Measurements from ENCODE around the gene PNMA6E. TPM values are rescaled to one million over a fixed set of nuclear protein-coding genes. Genes with fewer than 3 reads are reported as not detected.

Gene PNMA6E
- total and polyA plus RNA-seq, 7 experiments from 2014 or later, result not detected

DNA sequence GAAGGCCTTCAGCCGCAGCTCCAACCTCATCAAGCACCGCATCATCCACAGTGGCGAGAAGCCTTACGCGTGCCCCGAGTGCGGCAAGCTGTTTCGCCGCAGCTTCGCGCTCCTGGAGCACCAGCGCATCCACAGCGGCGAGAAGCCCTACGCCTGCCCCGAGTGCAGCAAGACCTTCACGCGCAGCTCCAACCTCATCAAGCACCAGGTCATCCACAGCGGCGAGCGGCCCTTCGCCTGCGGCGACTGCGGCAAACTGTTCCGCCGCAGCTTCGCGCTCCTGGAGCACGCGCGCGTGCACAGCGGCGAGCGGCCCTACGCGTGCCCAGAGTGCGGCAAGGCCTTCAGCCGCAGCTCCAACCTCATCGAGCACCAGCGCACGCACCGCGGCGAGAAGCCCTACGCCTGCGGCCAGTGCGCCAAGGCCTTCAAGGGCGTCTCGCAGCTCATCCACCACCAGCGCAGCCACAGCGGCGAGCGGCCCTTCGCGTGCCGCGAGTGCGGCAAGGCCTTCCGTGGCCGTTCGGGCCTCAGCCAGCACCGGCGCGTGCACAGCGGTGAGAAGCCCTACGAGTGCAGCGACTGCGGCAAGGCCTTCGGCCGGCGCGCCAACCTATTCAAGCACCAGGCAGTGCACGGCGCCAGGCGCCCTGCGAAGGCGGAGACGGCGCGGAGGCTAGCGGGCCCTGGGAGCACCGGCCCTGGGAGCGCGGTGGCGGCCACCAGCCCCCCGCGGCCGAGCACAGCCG lies 19.9 kb upstream of the PNMA6E start:
- intact Hi-C loops (cut with micrococcal nuclease), result no loop called here
- Histone ChIP-seq H3K4me3 (ENCODE audit: low read length) (no peak overlapping the region), H3K9me3 (ENCODE audit: control insufficient read depth in 2 of 3, low read length in 3 of 3) (no peaks in the 10 kb centered on the region), H3K27ac (ENCODE audit: low read depth, low read length) (no peak overlapping the region), H3K36me3 (ENCODE audit: control insufficient read depth in 2 of 3, insufficient read depth in 3 of 3, low read length in 3 of 3) (no peaks in the 10 kb centered on the region), H3K27me3 (ENCODE audit: control insufficient read depth in 2 of 2, insufficient read depth in 2 of 2, low read length in 2 of 2) (no peaks in the 10 kb centered on the region), H3K4me1 (ENCODE audit: control insufficient read depth in 2 of 2, insufficient read depth in 2 of 2, low read length in 2 of 2) (no peaks in the 10 kb centered on the region)
- Mint-ChIP-seq H3K36me3 (peaks cover 0 to 6% (median 0%) of the 10 kb centered on the region in 5 donors), H3K27ac (no peak overlapping the region), H3K4me3 (no peak overlapping the region), H3K9me3 (no peaks in the 10 kb centered on the region), H3K27me3 (no peaks in the 10 kb centered on the region), H3K4me1 (no peaks in the 10 kb centered on the region)
- ATAC-seq (no peak), DNase-seq (no peak)
- ChIA-PET POLR2A (no interaction called here), CTCF (no interaction called here)

GRCh38 chrX:153417637-153418036 lies 16.5 kb upstream of the PNMA6E start:
- Mint-ChIP-seq H3K27me3 (no peaks in the 10 kb centered on the region), H3K27ac (no peak overlapping the region), H3K36me3 (peaks cover 0 to 6% (median 0%) of the 10 kb centered on the region in 5 donors), H3K9me3 (no peaks in the 10 kb centered on the region), H3K4me3 (no peak overlapping the region), H3K4me1 (peaks cover 0 to 4% (median 0%) of the 10 kb centered on the region in 7 donors)
- Histone ChIP-seq H3K9me3 (ENCODE audit: control insufficient read depth in 2 of 3, low read length in 3 of 3) (no peaks in the 10 kb centered on the region), H3K27ac (ENCODE audit: low read depth, low read length) (no peak overlapping the region), H3K27me3 (ENCODE audit: control insufficient read depth in 2 of 2, insufficient read depth in 2 of 2, low read length in 2 of 2) (no peaks in the 10 kb centered on the region), H3K4me1 (ENCODE audit: control insufficient read depth in 2 of 2, insufficient read depth in 2 of 2, low read length in 2 of 2) (no peaks in the 10 kb centered on the region), H3K36me3 (ENCODE audit: control insufficient read depth in 2 of 3, insufficient read depth in 3 of 3, low read length in 3 of 3) (no peaks in the 10 kb centered on the region), H3K4me3 (ENCODE audit: low read length) (no peak overlapping the region)
- no peak for DNase-seq
- intact Hi-C loops (cut with micrococcal nuclease), result no loop called here
- ChIA-PET CTCF (no interaction called here), POLR2A (no interaction called here)
- ATAC-seq, result no peak

DNA sequence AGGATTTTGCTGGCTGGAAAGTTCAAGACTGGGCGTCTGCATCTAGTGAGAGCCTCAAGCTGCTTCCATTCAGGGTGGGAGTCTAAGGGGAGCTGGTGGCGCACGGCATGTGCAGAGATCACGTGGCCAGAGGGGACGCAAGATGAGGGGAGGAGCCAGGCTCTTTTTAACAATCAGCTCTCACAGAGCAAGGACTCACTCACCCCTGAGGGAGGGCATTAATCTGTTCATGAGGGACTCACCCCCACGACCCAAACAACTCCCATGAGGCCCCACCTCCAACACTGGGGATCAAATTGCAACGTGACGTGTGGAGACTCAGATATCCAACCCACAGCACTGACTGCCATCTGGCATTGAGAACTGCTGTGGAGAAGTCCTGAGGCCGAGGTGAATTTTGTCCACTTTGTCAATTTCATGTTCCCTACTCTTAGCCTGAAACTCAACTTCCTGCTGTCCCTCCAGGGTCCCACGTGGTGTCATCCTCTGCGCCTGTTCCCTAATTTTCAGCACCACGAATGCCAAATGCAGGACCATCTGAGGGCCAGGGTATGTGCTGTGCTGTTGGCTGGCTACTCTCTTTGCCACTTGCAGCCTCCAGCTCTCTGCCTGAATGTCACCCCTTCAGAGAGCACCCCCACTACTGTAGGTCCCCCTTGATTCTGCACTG lies 15.8 kb upstream of the PNMA6E start:
- H3K36me3 ChIP-seq (ENCODE audit: control insufficient read depth in 2 of 3, insufficient read depth in 3 of 3, low read length in 3 of 3), result no peaks in the 10 kb centered on the region
- ATAC-seq, result no peak
- H3K27me3 Mint-ChIP-seq, result peaks cover 0 to 2% (median 0%) of the 10 kb centered on the region in 5 donors
- DNase-seq, result no peak
- peaks cover 0 to 10% (median 6%) of the 10 kb centered on the region in 7 donors for H3K4me1 Mint-ChIP-seq
- POLR2A ChIA-PET, result no interaction called here
- no peaks in the 10 kb centered on the region for H3K4me1 ChIP-seq (ENCODE audit: control insufficient read depth in 2 of 2, insufficient read depth in 2 of 2, low read length in 2 of 2)
- no peak overlapping the region for H3K27ac ChIP-seq (ENCODE audit: low read depth, low read length)
- H3K27me3 ChIP-seq (ENCODE audit: control insufficient read depth in 2 of 2, insufficient read depth in 2 of 2, low read length in 2 of 2), result no peaks in the 10 kb centered on the region
- H3K4me3 Mint-ChIP-seq, result no peak overlapping the region
- no peak overlapping the region for H3K27ac Mint-ChIP-seq
- intact Hi-C loops (cut with micrococcal nuclease), result no loop called here
- CTCF ChIA-PET, result interaction anchor here (0.7 kb wide), 1 partner anchor 92 kb away, joined by 3 read pairs; no protein-coding TSS in a partner anchor
- no peak overlapping the region for H3K4me3 ChIP-seq (ENCODE audit: low read length)
- H3K9me3 ChIP-seq (ENCODE audit: control insufficient read depth in 2 of 3, low read length in 3 of 3), result no peaks in the 10 kb centered on the region
- peaks cover 0 to 6% (median 0%) of the 10 kb centered on the region in 5 donors for H3K36me3 Mint-ChIP-seq
- H3K9me3 Mint-ChIP-seq, result no peaks in the 10 kb centered on the region

DNA sequence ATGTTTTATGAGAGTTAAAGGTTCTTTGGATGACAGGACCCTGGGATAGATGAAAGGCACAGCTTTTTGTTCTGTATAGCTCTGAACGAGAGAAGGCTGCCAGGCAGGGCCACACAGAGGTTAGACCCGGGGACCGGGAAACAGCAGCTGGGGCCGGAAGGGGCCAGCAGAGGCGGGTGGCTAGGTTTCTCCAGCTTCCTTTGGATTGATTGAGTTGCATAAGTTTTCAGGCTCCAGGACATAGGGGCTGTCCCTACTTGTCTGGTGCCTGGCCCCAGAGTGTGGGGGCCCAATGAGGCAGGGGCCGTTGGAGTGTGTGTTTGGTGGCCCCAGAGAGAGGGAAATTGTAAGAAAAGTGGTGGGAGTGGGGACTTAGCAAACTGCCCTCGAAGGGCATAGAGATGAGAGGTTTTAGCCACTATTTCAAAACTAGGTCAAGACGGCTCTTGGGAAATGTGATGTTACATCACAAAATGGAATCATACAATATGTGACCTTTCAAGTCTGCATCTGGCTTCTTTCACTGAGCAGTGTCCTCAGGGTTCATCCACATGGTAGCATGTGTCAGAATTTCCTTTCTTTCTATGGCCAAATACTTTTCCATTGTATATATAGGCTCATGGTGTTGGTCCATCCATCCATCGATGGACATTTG lies 13.8 kb upstream of the PNMA6E start:
- H3K4me1 ChIP-seq (ENCODE audit: control insufficient read depth in 2 of 2, insufficient read depth in 2 of 2, low read length in 2 of 2), result no peaks in the 10 kb centered on the region
- H3K36me3 ChIP-seq (ENCODE audit: control insufficient read depth in 2 of 3, insufficient read depth in 3 of 3, low read length in 3 of 3), result no peaks in the 10 kb centered on the region
- no peaks in the 10 kb centered on the region for H3K9me3 Mint-ChIP-seq
- ATAC-seq (no peak), DNase-seq (no peak)
- H3K4me3 ChIP-seq (ENCODE audit: low read length), result no peak overlapping the region
- peaks cover 0 to 3% (median 0%) of the 10 kb centered on the region in 5 donors for H3K27me3 Mint-ChIP-seq
- H3K27ac Mint-ChIP-seq, result no peak overlapping the region
- no peak overlapping the region for H3K4me3 Mint-ChIP-seq
- ChIA-PET CTCF (no interaction called here), POLR2A (no interaction called here)
- no peak overlapping the region for H3K27ac ChIP-seq (ENCODE audit: low read depth, low read length)
- intact Hi-C loops (cut with micrococcal nuclease), result no loop called here
- H3K27me3 ChIP-seq (ENCODE audit: control insufficient read depth in 2 of 2, insufficient read depth in 2 of 2, low read length in 2 of 2), result no peaks in the 10 kb centered on the region
- H3K36me3 Mint-ChIP-seq, result no peaks in the 10 kb centered on the region
- H3K9me3 ChIP-seq (ENCODE audit: control insufficient read depth in 2 of 3, low read length in 3 of 3), result no peaks in the 10 kb centered on the region
- peaks cover 0 to 12% (median 8%) of the 10 kb centered on the region in 7 donors for H3K4me1 Mint-ChIP-seq

GRCh38 chrX:153413731-153414130 lies 12.6 kb upstream of the PNMA6E start:
- no peaks in the 10 kb centered on the region for H3K27me3 ChIP-seq (ENCODE audit: control insufficient read depth in 2 of 2, insufficient read depth in 2 of 2, low read length in 2 of 2)
- H3K4me1 ChIP-seq (ENCODE audit: control insufficient read depth in 2 of 2, insufficient read depth in 2 of 2, low read length in 2 of 2), result no peaks in the 10 kb centered on the region
- H3K4me1 Mint-ChIP-seq, result peaks cover 0 to 12% (median 8%) of the 10 kb centered on the region in 7 donors
- POLR2A ChIA-PET, result no interaction called here
- intact Hi-C loops (cut with micrococcal nuclease), result no loop called here
- H3K27ac Mint-ChIP-seq, result no peak overlapping the region
- peak overlapping the region in 4 of 10 donors; percentile 20 to 37 (median 21) for H3K4me3 Mint-ChIP-seq
- no peak overlapping the region for H3K4me3 ChIP-seq (ENCODE audit: low read length)
- CTCF ChIA-PET, result no interaction called here
- no peaks in the 10 kb centered on the region for H3K36me3 ChIP-seq (ENCODE audit: control insufficient read depth in 2 of 3, insufficient read depth in 3 of 3, low read length in 3 of 3)
- ATAC-seq (no peak), DNase-seq (no peak)
- no peaks in the 10 kb centered on the region for H3K36me3 Mint-ChIP-seq
- peaks cover 0 to 3% (median 0%) of the 10 kb centered on the region in 5 donors for H3K27me3 Mint-ChIP-seq
- H3K9me3 Mint-ChIP-seq, result no peaks in the 10 kb centered on the region
- no peaks in the 10 kb centered on the region for H3K9me3 ChIP-seq (ENCODE audit: control insufficient read depth in 2 of 3, low read length in 3 of 3)
- no peak overlapping the region for H3K27ac ChIP-seq (ENCODE audit: low read depth, low read length)

- intact Hi-C loops (cut with micrococcal nuclease), result no loop called here
- Histone ChIP-seq H3K36me3 (ENCODE audit: control insufficient read depth in 2 of 3, insufficient read depth in 3 of 3, low read length in 3 of 3) (no peaks in the 10 kb centered on the region), H3K9me3 (ENCODE audit: control insufficient read depth in 2 of 3, low read length in 3 of 3) (no peaks in the 10 kb centered on the region)
Observed at GRCh38 chrX:153412746-153413720, 11.9 kb upstream of the PNMA6E start.

More at GRCh38 chrX:153412746-153413720, 11.9 kb upstream of the PNMA6E start:
- ChIA-PET POLR2A (no interaction called here), CTCF (no interaction called here)
- Histone ChIP-seq H3K4me1 (ENCODE audit: control insufficient read depth in 2 of 2, insufficient read depth in 2 of 2, low read length in 2 of 2) (no peaks in the 10 kb centered on the region), H3K27me3 (ENCODE audit: control insufficient read depth in 2 of 2, insufficient read depth in 2 of 2, low read length in 2 of 2) (no peaks in the 10 kb centered on the region), H3K4me3 (ENCODE audit: low read length) (no peak overlapping the region), H3K27ac (ENCODE audit: low read depth, low read length) (no peak overlapping the region)
- ATAC-seq, result no peak
- Mint-ChIP-seq H3K27ac (no peak overlapping the region), H3K4me1 (peaks cover 0 to 12% (median 8%) of the 10 kb centered on the region in 7 donors), H3K27me3 (peaks cover 0 to 3% (median 0%) of the 10 kb centered on the region in 5 donors), H3K9me3 (no peaks in the 10 kb centered on the region), H3K4me3 (peak overlapping the region in 3 of 10 donors; percentile 77 to 81 (median 78)), H3K36me3 (no peaks in the 10 kb centered on the region)
- no peak for DNase-seq
